HL-60 (cell line): ENCODE data around the gene FAM234B.

Experiments used
- POLR2AphosphoS5 ChIP-seq: IDR thresholded peaks from 2 replicates; pipeline ENCODE4 v1.6.1; 2012; ENCODE audit warnings: low read depth
- SPI1 ChIP-seq: IDR thresholded peaks from 2 replicates; pipeline ENCODE4 v1.6.1; 2012; ENCODE audit warnings: low read depth, mild to moderate bottlenecking, borderline replicate concordance
- TF ChIP-seq, protein P1 (sequence below): IDR thresholded peaks from one replicate; pipeline ENCODE4 v1.5.1; 2011; ENCODE audit warnings: low read length, control low read depth, inconsistent platforms; ENCODE audit not compliant: insufficient read depth
- TF ChIP-seq, protein P2 (sequence below): IDR thresholded peaks from 2 replicates; pipeline ENCODE4 v1.6.1; 2012; ENCODE audit warnings: low read depth; ENCODE audit not compliant: insufficient replicate concordance

DNA sequence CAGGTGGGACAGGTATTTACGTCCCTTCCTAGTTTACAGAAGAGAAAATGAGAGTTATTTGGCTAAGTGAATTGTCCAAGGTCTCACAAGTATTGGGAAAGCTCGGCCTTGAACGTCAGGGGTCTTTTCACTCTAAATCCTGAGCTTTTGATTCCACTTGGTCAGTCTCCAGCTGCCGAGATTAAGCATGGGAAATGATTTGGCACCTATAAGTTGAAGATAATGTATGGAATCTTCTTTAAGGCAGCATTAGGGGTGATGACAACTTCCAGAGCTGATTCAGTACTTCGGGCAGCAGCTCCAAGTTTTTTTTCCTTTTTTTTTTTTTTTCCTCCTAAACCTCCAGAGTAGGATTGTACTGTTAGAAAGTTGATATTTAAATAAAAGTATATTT lies 722 bp downstream of the FAM234B start:
- TF ChIP-seq, protein P1, sequence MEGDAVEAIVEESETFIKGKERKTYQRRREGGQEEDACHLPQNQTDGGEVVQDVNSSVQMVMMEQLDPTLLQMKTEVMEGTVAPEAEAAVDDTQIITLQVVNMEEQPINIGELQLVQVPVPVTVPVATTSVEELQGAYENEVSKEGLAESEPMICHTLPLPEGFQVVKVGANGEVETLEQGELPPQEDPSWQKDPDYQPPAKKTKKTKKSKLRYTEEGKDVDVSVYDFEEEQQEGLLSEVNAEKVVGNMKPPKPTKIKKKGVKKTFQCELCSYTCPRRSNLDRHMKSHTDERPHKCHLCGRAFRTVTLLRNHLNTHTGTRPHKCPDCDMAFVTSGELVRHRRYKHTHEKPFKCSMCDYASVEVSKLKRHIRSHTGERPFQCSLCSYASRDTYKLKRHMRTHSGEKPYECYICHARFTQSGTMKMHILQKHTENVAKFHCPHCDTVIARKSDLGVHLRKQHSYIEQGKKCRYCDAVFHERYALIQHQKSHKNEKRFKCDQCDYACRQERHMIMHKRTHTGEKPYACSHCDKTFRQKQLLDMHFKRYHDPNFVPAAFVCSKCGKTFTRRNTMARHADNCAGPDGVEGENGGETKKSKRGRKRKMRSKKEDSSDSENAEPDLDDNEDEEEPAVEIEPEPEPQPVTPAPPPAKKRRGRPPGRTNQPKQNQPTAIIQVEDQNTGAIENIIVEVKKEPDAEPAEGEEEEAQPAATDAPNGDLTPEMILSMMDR, result no peak
- TF ChIP-seq, protein P2, sequence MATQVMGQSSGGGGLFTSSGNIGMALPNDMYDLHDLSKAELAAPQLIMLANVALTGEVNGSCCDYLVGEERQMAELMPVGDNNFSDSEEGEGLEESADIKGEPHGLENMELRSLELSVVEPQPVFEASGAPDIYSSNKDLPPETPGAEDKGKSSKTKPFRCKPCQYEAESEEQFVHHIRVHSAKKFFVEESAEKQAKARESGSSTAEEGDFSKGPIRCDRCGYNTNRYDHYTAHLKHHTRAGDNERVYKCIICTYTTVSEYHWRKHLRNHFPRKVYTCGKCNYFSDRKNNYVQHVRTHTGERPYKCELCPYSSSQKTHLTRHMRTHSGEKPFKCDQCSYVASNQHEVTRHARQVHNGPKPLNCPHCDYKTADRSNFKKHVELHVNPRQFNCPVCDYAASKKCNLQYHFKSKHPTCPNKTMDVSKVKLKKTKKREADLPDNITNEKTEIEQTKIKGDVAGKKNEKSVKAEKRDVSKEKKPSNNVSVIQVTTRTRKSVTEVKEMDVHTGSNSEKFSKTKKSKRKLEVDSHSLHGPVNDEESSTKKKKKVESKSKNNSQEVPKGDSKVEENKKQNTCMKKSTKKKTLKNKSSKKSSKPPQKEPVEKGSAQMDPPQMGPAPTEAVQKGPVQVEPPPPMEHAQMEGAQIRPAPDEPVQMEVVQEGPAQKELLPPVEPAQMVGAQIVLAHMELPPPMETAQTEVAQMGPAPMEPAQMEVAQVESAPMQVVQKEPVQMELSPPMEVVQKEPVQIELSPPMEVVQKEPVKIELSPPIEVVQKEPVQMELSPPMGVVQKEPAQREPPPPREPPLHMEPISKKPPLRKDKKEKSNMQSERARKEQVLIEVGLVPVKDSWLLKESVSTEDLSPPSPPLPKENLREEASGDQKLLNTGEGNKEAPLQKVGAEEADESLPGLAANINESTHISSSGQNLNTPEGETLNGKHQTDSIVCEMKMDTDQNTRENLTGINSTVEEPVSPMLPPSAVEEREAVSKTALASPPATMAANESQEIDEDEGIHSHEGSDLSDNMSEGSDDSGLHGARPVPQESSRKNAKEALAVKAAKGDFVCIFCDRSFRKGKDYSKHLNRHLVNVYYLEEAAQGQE, result peak; percentile 40
- TF ChIP-seq POLR2AphosphoS5 (no peak), SPI1 (no peak)
